ENCODE results near the gene CERS6.

Gene CERS6

DNA sequence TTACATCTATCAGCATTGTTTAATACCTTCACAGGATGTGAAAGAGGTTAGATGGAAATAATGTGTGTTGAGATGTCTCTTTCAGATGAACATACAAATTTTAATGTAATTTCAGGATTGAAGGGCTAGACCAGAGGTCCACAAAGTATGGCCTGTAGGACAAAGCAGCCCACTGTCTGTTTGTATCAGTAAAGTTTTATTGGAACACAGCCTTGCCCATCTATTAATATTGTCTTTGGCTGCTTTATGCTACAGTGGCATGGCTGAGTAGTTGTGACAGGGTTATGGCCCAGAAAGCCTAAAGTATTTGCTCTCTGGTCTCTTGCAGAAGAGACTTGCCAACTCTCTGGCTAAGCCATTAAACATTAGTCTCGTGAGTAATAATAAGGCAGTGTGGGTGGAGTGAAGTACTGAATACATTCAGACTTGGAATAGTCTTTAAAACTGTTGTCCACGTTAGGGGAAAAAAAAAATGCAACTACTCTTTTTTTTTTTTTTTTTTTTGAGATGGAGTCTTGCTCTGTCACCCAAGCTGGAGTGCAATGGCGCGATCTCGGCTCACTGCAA is 271.9 kb downstream of the CERS6 start:
- DNase-seq (ENCODE audit: low spot score), result no peak
- WGBS, 2 donors (ENCODE audit: extremely low coverage in 2 of 2, insufficient read length in 2 of 2, insufficient replicate concordance in 1 of 2), result no CpG with 5 or more reads among the region's 5 CpGs
- Histone ChIP-seq H2BK12ac (ENCODE audit: low read length) (no peak overlapping the region), H4K91ac (ENCODE audit: low read depth, low read length, poor library complexity) (no peak overlapping the region), H4K8ac (ENCODE audit: low read depth, low read length) (no peak overlapping the region), H3K27me3 (ENCODE audit: control insufficient read depth in 3 of 3, insufficient read depth in 3 of 3, low read depth in 1 of 3, low read length in 3 of 3) (no peaks in the 10 kb centered on the region), H3K23ac (ENCODE audit: low read depth, low read length, poor library complexity) (no peak overlapping the region), H2BK120ac (ENCODE audit: low read depth, low read length) (no peak overlapping the region), H2BK5ac (ENCODE audit: low read length) (no peak overlapping the region), H2AFZ (ENCODE audit: low read length) (no peak overlapping the region), H3K27ac (replicated peaks; ENCODE audit: low read length) (no peak overlapping the region), H3K79me1 (ENCODE audit: low read depth, low read length) (no peaks in the 10 kb centered on the region), H3K4me3 (ENCODE audit: low read length in 2 of 2) (no peak overlapping the region), H3K14ac (ENCODE audit: low read length) (no peak overlapping the region), H3K18ac (ENCODE audit: low read length) (no peak overlapping the region), H3K9ac (ENCODE audit: low read depth, low read length, poor library complexity) (no peak overlapping the region), H3K9me3 (replicated peaks in 1 of 2; ENCODE audit: control insufficient read depth in 2 of 2, insufficient read depth in 1 of 2, low read depth in 1 of 2, low read length in 2 of 2) (no peaks in the 10 kb centered on the region), H3K36me3 (replicated peaks in 1 of 2; ENCODE audit: control insufficient read depth in 2 of 2, insufficient read depth in 2 of 2, low read length in 2 of 2) (no peaks in the 10 kb centered on the region), H3K4me2 (ENCODE audit: insufficient read depth, low read length, poor library complexity, severe bottlenecking) (no peak overlapping the region), H3K4ac (ENCODE audit: low read length) (no peak overlapping the region), H2AK5ac (ENCODE audit: low read depth, low read length) (no peak overlapping the region), H2BK15ac (ENCODE audit: low read length) (no peak overlapping the region), H3K4me1 (ENCODE audit: control insufficient read depth in 2 of 2, insufficient read depth in 1 of 2, low read depth in 1 of 2, low read length in 2 of 2) (peaks cover 0 to 19% of the 10 kb centered on the region in 2 donors)

DNA sequence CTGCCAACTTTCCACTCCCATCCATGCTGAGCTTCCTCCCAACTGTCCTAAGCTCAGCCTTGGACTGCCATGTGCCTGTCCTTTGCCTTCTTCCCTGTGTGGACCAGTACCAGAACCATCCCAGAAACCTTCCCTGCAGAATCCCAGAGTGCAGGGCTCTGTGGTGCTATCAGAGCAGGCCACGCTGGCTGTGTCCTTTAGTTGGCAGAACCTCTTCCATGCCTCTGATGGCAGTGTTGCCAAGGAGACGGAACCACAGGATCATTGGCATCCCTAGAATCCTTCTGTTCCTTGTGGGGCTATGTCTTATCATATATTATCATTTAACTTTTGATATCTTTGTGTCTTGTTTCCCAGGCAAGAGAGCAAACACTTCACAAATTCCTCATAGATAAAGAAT is 273.4 kb downstream of the CERS6 start:
- Histone ChIP-seq H2AFZ (ENCODE audit: low read length) (no peak overlapping the region), H3K79me1 (ENCODE audit: low read depth, low read length) (no peaks in the 10 kb centered on the region), H3K9me3 (replicated peaks in 1 of 2; ENCODE audit: control insufficient read depth in 2 of 2, insufficient read depth in 1 of 2, low read depth in 1 of 2, low read length in 2 of 2) (no peaks in the 10 kb centered on the region), H3K27me3 (ENCODE audit: control insufficient read depth in 3 of 3, insufficient read depth in 3 of 3, low read depth in 1 of 3, low read length in 3 of 3) (no peaks in the 10 kb centered on the region), H2BK12ac (ENCODE audit: low read length) (no peak overlapping the region), H2BK5ac (ENCODE audit: low read length) (no peak overlapping the region), H3K4me2 (ENCODE audit: insufficient read depth, low read length, poor library complexity, severe bottlenecking) (no peak overlapping the region), H2BK120ac (ENCODE audit: low read depth, low read length) (no peak overlapping the region), H3K14ac (ENCODE audit: low read length) (no peak overlapping the region), H3K36me3 (replicated peaks in 1 of 2; ENCODE audit: control insufficient read depth in 2 of 2, insufficient read depth in 2 of 2, low read length in 2 of 2) (no peaks in the 10 kb centered on the region), H3K23ac (ENCODE audit: low read depth, low read length, poor library complexity) (no peak overlapping the region), H3K4me3 (ENCODE audit: low read length in 2 of 2) (peak overlapping the region in 1 of 2 donors; percentile 1), H3K27ac (replicated peaks; ENCODE audit: low read length) (no peak overlapping the region), H3K9ac (ENCODE audit: low read depth, low read length, poor library complexity) (no peak overlapping the region), H2BK15ac (ENCODE audit: low read length) (no peak overlapping the region), H3K4me1 (ENCODE audit: control insufficient read depth in 2 of 2, insufficient read depth in 1 of 2, low read depth in 1 of 2, low read length in 2 of 2) (peaks cover 0 to 19% of the 10 kb centered on the region in 2 donors), H4K8ac (ENCODE audit: low read depth, low read length) (no peak overlapping the region), H4K91ac (ENCODE audit: low read depth, low read length, poor library complexity) (no peak overlapping the region), H3K18ac (ENCODE audit: low read length) (no peak overlapping the region), H2AK5ac (ENCODE audit: low read depth, low read length) (no peak overlapping the region), H3K4ac (ENCODE audit: low read length) (no peak overlapping the region)
- DNase-seq (ENCODE audit: low spot score), result no peak
- no CpG with 5 or more reads among the region's 2 CpGs for WGBS, 2 donors (ENCODE audit: extremely low coverage in 2 of 2, insufficient read length in 2 of 2, insufficient replicate concordance in 1 of 2)

- H3K27ac ChIP-seq (replicated peaks; ENCODE audit: low read length), result no peak overlapping the region
Measured at GRCh38 chr2:168730344-168730743, 274.3 kb downstream of the CERS6 start.

DNA sequence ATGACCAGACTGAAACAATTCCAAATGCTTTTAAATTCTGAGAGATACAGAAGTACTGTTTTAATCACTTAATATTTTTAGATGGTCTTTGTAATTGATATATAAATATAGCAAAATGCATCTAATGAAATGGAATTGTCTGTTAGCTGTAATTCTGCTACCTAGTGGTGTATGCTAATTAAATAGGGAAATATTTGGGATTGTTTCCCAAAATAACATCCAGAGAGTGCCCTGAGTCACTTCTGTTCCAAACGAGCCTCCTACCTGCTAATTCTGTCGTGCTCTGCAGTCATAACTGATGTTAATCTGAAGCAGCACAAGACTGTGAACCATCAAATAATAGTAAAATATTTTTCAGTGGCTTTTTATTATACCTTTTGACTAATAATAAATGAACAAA is 274.9 kb downstream of the CERS6 start:
- Histone ChIP-seq H2BK5ac (ENCODE audit: low read length) (no peak overlapping the region), H3K18ac (ENCODE audit: low read length) (no peak overlapping the region), H2AK5ac (ENCODE audit: low read depth, low read length) (no peak overlapping the region), H4K8ac (ENCODE audit: low read depth, low read length) (no peak overlapping the region), H2AFZ (ENCODE audit: low read length) (no peak overlapping the region), H3K14ac (ENCODE audit: low read length) (no peak overlapping the region), H3K27me3 (ENCODE audit: control insufficient read depth in 3 of 3, insufficient read depth in 3 of 3, low read depth in 1 of 3, low read length in 3 of 3) (no peaks in the 10 kb centered on the region), H3K4ac (ENCODE audit: low read length) (no peak overlapping the region), H3K79me1 (ENCODE audit: low read depth, low read length) (no peaks in the 10 kb centered on the region), H3K9me3 (replicated peaks in 1 of 2; ENCODE audit: control insufficient read depth in 2 of 2, insufficient read depth in 1 of 2, low read depth in 1 of 2, low read length in 2 of 2) (no peaks in the 10 kb centered on the region), H3K9ac (ENCODE audit: low read depth, low read length, poor library complexity) (no peak overlapping the region), H3K36me3 (replicated peaks in 1 of 2; ENCODE audit: control insufficient read depth in 2 of 2, insufficient read depth in 2 of 2, low read length in 2 of 2) (no peaks in the 10 kb centered on the region), H2BK120ac (ENCODE audit: low read depth, low read length) (no peak overlapping the region), H3K4me1 (ENCODE audit: control insufficient read depth in 2 of 2, insufficient read depth in 1 of 2, low read depth in 1 of 2, low read length in 2 of 2) (peaks cover 0 to 19% of the 10 kb centered on the region in 2 donors), H3K4me2 (ENCODE audit: insufficient read depth, low read length, poor library complexity, severe bottlenecking) (no peak overlapping the region), H3K23ac (ENCODE audit: low read depth, low read length, poor library complexity) (no peak overlapping the region), H3K4me3 (ENCODE audit: low read length in 2 of 2) (no peak overlapping the region), H4K91ac (ENCODE audit: low read depth, low read length, poor library complexity) (no peak overlapping the region), H2BK15ac (ENCODE audit: low read length) (no peak overlapping the region), H3K27ac (replicated peaks; ENCODE audit: low read length) (no peak overlapping the region), H2BK12ac (ENCODE audit: low read length) (no peak overlapping the region)
- no CpG with 5 or more reads among the region's 2 CpGs for WGBS, 2 donors (ENCODE audit: extremely low coverage in 2 of 2, insufficient read length in 2 of 2, insufficient replicate concordance in 1 of 2)
- no peak for DNase-seq (ENCODE audit: low spot score)

More at GRCh38 chr2:168730344-168730743, 274.3 kb downstream of the CERS6 start:
- WGBS, 2 donors (ENCODE audit: extremely low coverage in 2 of 2, insufficient read length in 2 of 2, insufficient replicate concordance in 1 of 2), result no CpG with 5 or more reads among the region's 4 CpGs
- Histone ChIP-seq H2BK12ac (ENCODE audit: low read length) (no peak overlapping the region), H3K79me1 (ENCODE audit: low read depth, low read length) (no peaks in the 10 kb centered on the region), H4K8ac (ENCODE audit: low read depth, low read length) (no peak overlapping the region), H4K91ac (ENCODE audit: low read depth, low read length, poor library complexity) (no peak overlapping the region), H3K18ac (ENCODE audit: low read length) (no peak overlapping the region), H2AK5ac (ENCODE audit: low read depth, low read length) (no peak overlapping the region), H3K9ac (ENCODE audit: low read depth, low read length, poor library complexity) (no peak overlapping the region), H3K4me3 (ENCODE audit: low read length in 2 of 2) (no peak overlapping the region), H3K36me3 (replicated peaks in 1 of 2; ENCODE audit: control insufficient read depth in 2 of 2, insufficient read depth in 2 of 2, low read length in 2 of 2) (no peaks in the 10 kb centered on the region), H2BK15ac (ENCODE audit: low read length) (no peak overlapping the region), H3K4me1 (ENCODE audit: control insufficient read depth in 2 of 2, insufficient read depth in 1 of 2, low read depth in 1 of 2, low read length in 2 of 2) (peaks cover 0 to 19% of the 10 kb centered on the region in 2 donors), H3K9me3 (replicated peaks in 1 of 2; ENCODE audit: control insufficient read depth in 2 of 2, insufficient read depth in 1 of 2, low read depth in 1 of 2, low read length in 2 of 2) (no peaks in the 10 kb centered on the region), H3K23ac (ENCODE audit: low read depth, low read length, poor library complexity) (no peak overlapping the region), H2BK120ac (ENCODE audit: low read depth, low read length) (peak overlapping the region; percentile 65), H3K14ac (ENCODE audit: low read length) (no peak overlapping the region), H3K4ac (ENCODE audit: low read length) (no peak overlapping the region), H2AFZ (ENCODE audit: low read length) (no peak overlapping the region), H2BK5ac (ENCODE audit: low read length) (no peak overlapping the region), H3K4me2 (ENCODE audit: insufficient read depth, low read length, poor library complexity, severe bottlenecking) (no peak overlapping the region), H3K27me3 (ENCODE audit: control insufficient read depth in 3 of 3, insufficient read depth in 3 of 3, low read depth in 1 of 3, low read length in 3 of 3) (no peaks in the 10 kb centered on the region)
- no peak for DNase-seq (ENCODE audit: low spot score)

All from neuronal stem cell (in vitro differentiated cells).